Measurements from ENCODE around the gene CKLF.

DNA sequence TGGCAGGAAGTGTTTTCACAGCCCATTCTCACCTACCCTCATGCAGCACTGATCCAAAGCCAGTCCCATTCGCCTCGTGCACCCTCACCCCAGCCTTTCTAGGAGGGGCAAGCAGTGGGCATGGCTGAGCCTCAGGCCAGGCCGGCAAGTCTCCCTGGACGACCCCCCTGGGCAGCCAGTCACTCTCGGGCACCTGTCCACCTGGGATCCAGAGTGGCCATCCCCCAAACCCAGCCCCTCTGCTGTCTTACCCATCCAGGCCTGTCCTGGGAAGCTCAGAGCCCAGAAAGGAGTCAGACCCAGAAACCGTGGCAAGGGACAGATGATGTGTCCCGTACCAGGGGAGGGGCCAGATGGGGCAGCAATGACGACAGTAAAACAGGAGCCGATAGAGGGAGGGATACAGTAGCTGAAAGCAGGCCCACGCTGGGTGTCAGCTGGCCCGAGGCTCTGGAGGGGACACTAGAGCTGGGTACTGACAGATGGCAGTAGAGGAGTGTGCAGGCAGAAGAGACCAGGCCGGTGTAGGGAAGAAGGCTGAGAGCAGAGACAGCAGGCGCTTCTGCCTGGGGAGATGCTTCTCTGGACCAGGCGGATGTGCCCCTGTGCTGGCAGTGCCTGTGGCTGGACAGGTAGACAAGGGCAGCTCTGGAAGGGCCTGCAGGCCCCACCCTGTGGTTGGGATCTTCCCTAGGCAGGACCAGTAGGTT lies 57.9 kb downstream of the CKLF start:
- no peak for TF ChIP-seq POLR2A (IDR thresholded peaks at IDR 0.05)
- TF ChIP-seq, protein P1, sequence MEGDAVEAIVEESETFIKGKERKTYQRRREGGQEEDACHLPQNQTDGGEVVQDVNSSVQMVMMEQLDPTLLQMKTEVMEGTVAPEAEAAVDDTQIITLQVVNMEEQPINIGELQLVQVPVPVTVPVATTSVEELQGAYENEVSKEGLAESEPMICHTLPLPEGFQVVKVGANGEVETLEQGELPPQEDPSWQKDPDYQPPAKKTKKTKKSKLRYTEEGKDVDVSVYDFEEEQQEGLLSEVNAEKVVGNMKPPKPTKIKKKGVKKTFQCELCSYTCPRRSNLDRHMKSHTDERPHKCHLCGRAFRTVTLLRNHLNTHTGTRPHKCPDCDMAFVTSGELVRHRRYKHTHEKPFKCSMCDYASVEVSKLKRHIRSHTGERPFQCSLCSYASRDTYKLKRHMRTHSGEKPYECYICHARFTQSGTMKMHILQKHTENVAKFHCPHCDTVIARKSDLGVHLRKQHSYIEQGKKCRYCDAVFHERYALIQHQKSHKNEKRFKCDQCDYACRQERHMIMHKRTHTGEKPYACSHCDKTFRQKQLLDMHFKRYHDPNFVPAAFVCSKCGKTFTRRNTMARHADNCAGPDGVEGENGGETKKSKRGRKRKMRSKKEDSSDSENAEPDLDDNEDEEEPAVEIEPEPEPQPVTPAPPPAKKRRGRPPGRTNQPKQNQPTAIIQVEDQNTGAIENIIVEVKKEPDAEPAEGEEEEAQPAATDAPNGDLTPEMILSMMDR (IDR thresholded peaks at IDR 0.05) = no peak

Data from lower leg skin (tissue), 3 donors.